Neural progenitor cell (in vitro differentiated cells): Measurements from ENCODE around the gene AARS2. TPM values are rescaled to one million over a fixed set of nuclear protein-coding genes. Genes with fewer than 3 reads are reported as not detected.

Experiments
- DNase-seq: peaks from one replicate; pipeline ENCODE4 v3.0.0-alpha.2; 2016; ENCODE audit warnings: low spot score
- H2AFZ ChIP-seq: fragments of 200-600 bp; sonication (generic); replicated peaks from 2 replicates; pipeline ENCODE4 v1.6.1; 2016; ENCODE audit warnings: antibody characterized with exemption
- H3F3A ChIP-seq: fragments of 200-600 bp; sonication (generic); 2 replicates; pipeline ENCODE4 v1.6.1; 2016; ENCODE audit warnings: antibody characterized with exemption, low read depth
- H3K27ac ChIP-seq: fragments of 200-600 bp; sonication (generic); 2 replicates; pipeline ENCODE4 v1.5.1; 2016; ENCODE audit warnings: mild to moderate bottlenecking
- H3K27me3 ChIP-seq: fragments of 200-600 bp; sonication (generic); 2 replicates; pipeline ENCODE4 v1.6.1; 2016; ENCODE audit warnings: mild to moderate bottlenecking, moderate library complexity
- H3K36me3 ChIP-seq: fragments of 200-600 bp; sonication (generic); 2 replicates; pipeline ENCODE4 v1.5.1; 2016
- H3K4me1 ChIP-seq: fragments of 200-600 bp; sonication (generic); 2 replicates; pipeline ENCODE4 v1.6.1; 2016; ENCODE audit warnings: mixed run types
- H3K4me2 ChIP-seq: fragments of 200-600 bp; sonication (generic); 2 replicates; pipeline ENCODE4 v1.6.1; 2016
- H3K4me3 ChIP-seq: fragments of 200-600 bp; sonication (generic); 2 replicates; pipeline ENCODE4 v1.5.1; 2016
- H3K79me2 ChIP-seq: fragments of 200-600 bp; sonication (generic); 2 replicates; pipeline ENCODE4 v1.6.1; 2016; ENCODE audit warnings: low read depth
- H3K9ac ChIP-seq: fragments of 200-600 bp; sonication (generic); 2 replicates; pipeline ENCODE4 v1.6.1; 2016
- H3K9me3 ChIP-seq: fragments of 200-600 bp; sonication (generic); 2 replicates; pipeline ENCODE4 v1.5.1; 2016; ENCODE audit warnings: low read depth
- H4K20me1 ChIP-seq: fragments of 200-600 bp; sonication (generic); 2 replicates; pipeline ENCODE4 v1.6.1; 2016; ENCODE audit warnings: low read depth
- H3K27ac Mint-ChIP-seq: 3 replicates; pipeline ENCODE4 v1.8.0; 2021; ENCODE audit warnings: mixed read lengths
- H3K27me3 Mint-ChIP-seq: 2 replicates; pipeline ENCODE4 v1.8.0; 2022; ENCODE audit warnings: low read depth, mild to moderate bottlenecking, inconsistent platforms, moderate library complexity, mixed read lengths; ENCODE audit not compliant: insufficient read depth
- H3K36me3 Mint-ChIP-seq: 3 replicates; pipeline ENCODE4 v1.8.0; 2021; ENCODE audit warnings: mixed read lengths
- H3K4me1 Mint-ChIP-seq: 3 replicates; pipeline ENCODE4 v1.8.0; 2021; ENCODE audit warnings: mixed read lengths
- H3K4me3 Mint-ChIP-seq: 3 replicates; pipeline ENCODE4 v1.8.0; 2021; ENCODE audit warnings: mild to moderate bottlenecking, moderate library complexity, mixed read lengths
- H3K9me3 Mint-ChIP-seq: 3 replicates; pipeline ENCODE4 v1.8.0; 2020; ENCODE audit warnings: mixed read lengths
- EZH2 ChIP-seq: fragments of 200-600 bp; sonication (generic); IDR thresholded peaks from 2 replicates; pipeline ENCODE4 v1.6.1; 2017; ENCODE audit warnings: antibody characterized with exemption, mild to moderate bottlenecking, moderate library complexity
- EZH2phosphoT487 ChIP-seq: fragments of 200-600 bp; sonication (generic); IDR thresholded peaks from 2 replicates; pipeline ENCODE4 v1.6.1; 2017; ENCODE audit warnings: antibody characterized with exemption
- total RNA-seq: library from RNA; depleted of rRNA; stranded (reverse); fragments of >200 nt; gene quantifications from 2 replicates; pipeline ENCODE4 v1.2.3, GENCODE V29; 2015; ENCODE audit warnings: low replicate concordance
- TF ChIP-seq, protein P1 (sequence below): fragments of 200-600 bp; sonication (generic); IDR thresholded peaks from 2 replicates; pipeline ENCODE4 v1.5.1; 2017; ENCODE audit warnings: antibody characterized with exemption, mild to moderate bottlenecking

The AARS2 gene
- total RNA-seq, 1 donor from 2014 or later = 16.1 TPM

GRCh38 chr6:44300292-44300823 is 12.8 kb downstream of the AARS2 start:
- no peak overlapping the region for H3K27ac Mint-ChIP-seq
- Histone ChIP-seq H2AFZ (no peak overlapping the region), H4K20me1 (peaks cover 15% of the 10 kb centered on the region), H3K4me3 (no peak overlapping the region), H3K79me2 (no peaks in the 10 kb centered on the region), H3K9ac (no peak overlapping the region), H3K27ac (no peak overlapping the region), H3K27me3 (peaks cover 32% of the 10 kb centered on the region), H3K9me3 (no peaks in the 10 kb centered on the region), H3K4me2 (no peak overlapping the region), H3K36me3 (no peaks in the 10 kb centered on the region), H3F3A (peaks cover 16% of the 10 kb centered on the region), H3K4me1 (peaks cover 2% of the 10 kb centered on the region)
- H3K27me3 Mint-ChIP-seq = peaks cover 15% of the 10 kb centered on the region
- H3K4me3 Mint-ChIP-seq = no peak overlapping the region
- H3K9me3 Mint-ChIP-seq = peaks cover 2% of the 10 kb centered on the region
- DNase-seq = no peak
- peaks cover 18% of the 10 kb centered on the region for H3K4me1 Mint-ChIP-seq
- TF ChIP-seq EZH2phosphoT487 = no peak
- no peak for TF ChIP-seq EZH2
- TF ChIP-seq, protein P1, sequence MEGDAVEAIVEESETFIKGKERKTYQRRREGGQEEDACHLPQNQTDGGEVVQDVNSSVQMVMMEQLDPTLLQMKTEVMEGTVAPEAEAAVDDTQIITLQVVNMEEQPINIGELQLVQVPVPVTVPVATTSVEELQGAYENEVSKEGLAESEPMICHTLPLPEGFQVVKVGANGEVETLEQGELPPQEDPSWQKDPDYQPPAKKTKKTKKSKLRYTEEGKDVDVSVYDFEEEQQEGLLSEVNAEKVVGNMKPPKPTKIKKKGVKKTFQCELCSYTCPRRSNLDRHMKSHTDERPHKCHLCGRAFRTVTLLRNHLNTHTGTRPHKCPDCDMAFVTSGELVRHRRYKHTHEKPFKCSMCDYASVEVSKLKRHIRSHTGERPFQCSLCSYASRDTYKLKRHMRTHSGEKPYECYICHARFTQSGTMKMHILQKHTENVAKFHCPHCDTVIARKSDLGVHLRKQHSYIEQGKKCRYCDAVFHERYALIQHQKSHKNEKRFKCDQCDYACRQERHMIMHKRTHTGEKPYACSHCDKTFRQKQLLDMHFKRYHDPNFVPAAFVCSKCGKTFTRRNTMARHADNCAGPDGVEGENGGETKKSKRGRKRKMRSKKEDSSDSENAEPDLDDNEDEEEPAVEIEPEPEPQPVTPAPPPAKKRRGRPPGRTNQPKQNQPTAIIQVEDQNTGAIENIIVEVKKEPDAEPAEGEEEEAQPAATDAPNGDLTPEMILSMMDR = no peak
- H3K36me3 Mint-ChIP-seq = peaks cover 20% of the 10 kb centered on the region

- H3K27ac ChIP-seq = no peak overlapping the region
- peak overlapping the region; percentile 67 for H3K4me3 Mint-ChIP-seq
- H2AFZ ChIP-seq = no peak overlapping the region
- no peak overlapping the region for H3K9ac ChIP-seq
- H4K20me1 ChIP-seq = peaks cover 13% of the 10 kb centered on the region
- H3K27ac Mint-ChIP-seq = no peak overlapping the region
- H3K36me3 Mint-ChIP-seq = peaks cover 19% of the 10 kb centered on the region
- peaks cover 2% of the 10 kb centered on the region for H3K4me1 ChIP-seq
- no peaks in the 10 kb centered on the region for H3K79me2 ChIP-seq
- H3K9me3 ChIP-seq = no peaks in the 10 kb centered on the region
- H3K27me3 ChIP-seq = peaks cover 43% of the 10 kb centered on the region
- H3K27me3 Mint-ChIP-seq = peaks cover 15% of the 10 kb centered on the region
- H3K4me1 Mint-ChIP-seq = peaks cover 18% of the 10 kb centered on the region
- H3F3A ChIP-seq = peaks cover 16% of the 10 kb centered on the region
- no peak overlapping the region for H3K4me2 ChIP-seq
- TF ChIP-seq, protein P1 = no peak
- TF ChIP-seq EZH2 (no peak), EZH2phosphoT487 (no peak)
- H3K9me3 Mint-ChIP-seq = peaks cover 2% of the 10 kb centered on the region
- H3K4me3 ChIP-seq = no peak overlapping the region
- H3K36me3 ChIP-seq = no peaks in the 10 kb centered on the region
- DNase-seq = no peak
Observed at GRCh38 chr6:44298864-44299263, 14.3 kb downstream of the AARS2 start.

- Mint-ChIP-seq H3K4me1 (peaks cover 18% of the 10 kb centered on the region), H3K9me3 (peaks cover 2% of the 10 kb centered on the region), H3K4me3 (peak overlapping the region; percentile 82), H3K36me3 (peaks cover 14% of the 10 kb centered on the region), H3K27me3 (peaks cover 15% of the 10 kb centered on the region), H3K27ac (no peak overlapping the region)
- H3K27me3 ChIP-seq = peaks cover 46% of the 10 kb centered on the region
- DNase-seq = no peak
- no peaks in the 10 kb centered on the region for H3K36me3 ChIP-seq
- H3K79me2 ChIP-seq = no peaks in the 10 kb centered on the region
- no peak overlapping the region for H3K27ac ChIP-seq
- H4K20me1 ChIP-seq = peaks cover 13% of the 10 kb centered on the region
- H2AFZ ChIP-seq = no peak overlapping the region
- TF ChIP-seq, protein P1 = no peak
- peak; percentile 7 for TF ChIP-seq EZH2
- TF ChIP-seq EZH2phosphoT487 = no peak
- peaks cover 16% of the 10 kb centered on the region for H3F3A ChIP-seq
- peak overlapping the region; percentile 78 for H3K4me3 ChIP-seq
- H3K4me1 ChIP-seq = peaks cover 2% of the 10 kb centered on the region
- H3K9ac ChIP-seq = no peak overlapping the region
- H3K9me3 ChIP-seq = no peaks in the 10 kb centered on the region
- H3K4me2 ChIP-seq = peak overlapping the region; percentile 97
Observed at GRCh38 chr6:44298055-44298803, 14.9 kb downstream of the AARS2 start.
